ENCODE measurements around the gene STOM. TPM values are rescaled to one million over a fixed set of nuclear protein-coding genes. Genes with fewer than 3 reads are reported as not detected.

STOM gene
- total and polyA plus RNA-seq, 2 donors = 148 to 263 TPM

GRCh38 chr9:121364886-121365285, 5.2 kb downstream of the STOM start:
- Histone ChIP-seq H3K27ac (ENCODE audit: low read depth) (no peak overlapping the region), H3K36me3 (ENCODE audit: insufficient read depth) (no peaks in the 10 kb centered on the region), H3K4me3 (ENCODE audit: low read depth, low read length) (no peak overlapping the region), H3K4me1 (ENCODE audit: insufficient read depth) (peaks cover 5% of the 10 kb centered on the region)
- no peak for DNase-seq (ENCODE audit: extremely low spot score)

- 75% methylated on average over 5 of the region's 5 CpGs for WGBS
- peaks cover 5% of the 10 kb centered on the region for H3K4me1 ChIP-seq (ENCODE audit: insufficient read depth)
- DNase-seq (ENCODE audit: extremely low spot score) = no peak
- no peak overlapping the region for H3K4me3 ChIP-seq (ENCODE audit: low read depth, low read length)
- no peaks in the 10 kb centered on the region for H3K36me3 ChIP-seq (ENCODE audit: insufficient read depth)
- H3K27ac ChIP-seq (ENCODE audit: low read depth) = no peak overlapping the region
These were observed 6.0 kb downstream of the STOM start for GRCh38 chr9:121364077-121364476.

- Histone ChIP-seq H3K36me3 (ENCODE audit: insufficient read depth) (no peaks in the 10 kb centered on the region), H3K4me3 (ENCODE audit: low read depth, low read length) (no peak overlapping the region), H3K27ac (ENCODE audit: low read depth) (no peak overlapping the region), H3K4me1 (ENCODE audit: insufficient read depth) (peaks cover 5% of the 10 kb centered on the region)
- DNase-seq (ENCODE audit: extremely low spot score) = no peak
- WGBS = 21% methylated on average over 1 of the region's 1 CpG
These were observed 6.5 kb downstream of the STOM start for GRCh38 chr9:121363622-121363961.

GRCh38 chr9:121362813-121363621, 7.0 kb downstream of the STOM start:
- H3K27ac ChIP-seq (ENCODE audit: low read depth) = peak overlapping the region; percentile 74
- H3K4me1 ChIP-seq (ENCODE audit: insufficient read depth) = peaks cover 5% of the 10 kb centered on the region
- DNase-seq (ENCODE audit: extremely low spot score) = no peak
- WGBS = 4% methylated on average over 2 of the region's 2 CpGs
- no peak overlapping the region for H3K4me3 ChIP-seq (ENCODE audit: low read depth, low read length)
- no peaks in the 10 kb centered on the region for H3K36me3 ChIP-seq (ENCODE audit: insufficient read depth)

GRCh38 chr9:121360601-121361374, 9.3 kb downstream of the STOM start:
- DNase-seq (ENCODE audit: extremely low spot score) = no peak
- peak overlapping the region; percentile 38 for H3K27ac ChIP-seq (ENCODE audit: low read depth)
- peaks cover 3% of the 10 kb centered on the region for H3K4me1 ChIP-seq (ENCODE audit: insufficient read depth)
- no peaks in the 10 kb centered on the region for H3K36me3 ChIP-seq (ENCODE audit: insufficient read depth)
- H3K4me3 ChIP-seq (ENCODE audit: low read depth, low read length) = no peak overlapping the region

- Histone ChIP-seq H3K4me3 (ENCODE audit: low read depth, low read length) (no peak overlapping the region), H3K36me3 (ENCODE audit: insufficient read depth) (no peaks in the 10 kb centered on the region), H3K27ac (ENCODE audit: low read depth) (peak overlapping the region; percentile 52), H3K4me1 (ENCODE audit: insufficient read depth) (no peaks in the 10 kb centered on the region)
- no peak for DNase-seq (ENCODE audit: extremely low spot score)
- 70% methylated on average over 3 of the region's 3 CpGs for WGBS
These were observed 10.4 kb downstream of the STOM start for GRCh38 chr9:121359351-121360294.

GRCh38 chr9:121358751-121359150, 11.3 kb downstream of the STOM start:
- H3K27ac ChIP-seq (ENCODE audit: low read depth) = peak overlapping the region; percentile 52
- H3K36me3 ChIP-seq (ENCODE audit: insufficient read depth) = peaks cover 3% of the 10 kb centered on the region
- no peaks in the 10 kb centered on the region for H3K4me1 ChIP-seq (ENCODE audit: insufficient read depth)
- WGBS = 72% methylated on average over 3 of the region's 3 CpGs
- no peak for DNase-seq (ENCODE audit: extremely low spot score)
- H3K4me3 ChIP-seq (ENCODE audit: low read depth, low read length) = no peak overlapping the region

GRCh38 chr9:121357011-121357410, 13.0 kb downstream of the STOM start:
- peak overlapping the region; percentile 59 for H3K27ac ChIP-seq (ENCODE audit: low read depth)
- WGBS = 74% methylated on average over 3 of the region's 3 CpGs
- no peaks in the 10 kb centered on the region for H3K4me1 ChIP-seq (ENCODE audit: insufficient read depth)
- no peak for DNase-seq (ENCODE audit: extremely low spot score)
- no peak overlapping the region for H3K4me3 ChIP-seq (ENCODE audit: low read depth, low read length)
- peaks cover 5% of the 10 kb centered on the region for H3K36me3 ChIP-seq (ENCODE audit: insufficient read depth)

GRCh38 chr9:121354762-121355161, 15.3 kb downstream of the STOM start:
- Histone ChIP-seq H3K36me3 (ENCODE audit: insufficient read depth) (peaks cover 5% of the 10 kb centered on the region), H3K4me1 (ENCODE audit: insufficient read depth) (no peaks in the 10 kb centered on the region), H3K27ac (ENCODE audit: low read depth) (no peak overlapping the region), H3K4me3 (ENCODE audit: low read depth, low read length) (no peak overlapping the region)
- DNase-seq (ENCODE audit: extremely low spot score) = no peak
- WGBS = 53% methylated on average over 5 of the region's 5 CpGs

GRCh38 chr9:121354141-121354540, 15.9 kb downstream of the STOM start:
- Histone ChIP-seq H3K4me3 (ENCODE audit: low read depth, low read length) (no peak overlapping the region), H3K36me3 (ENCODE audit: insufficient read depth) (peaks cover 5% of the 10 kb centered on the region), H3K4me1 (ENCODE audit: insufficient read depth) (no peaks in the 10 kb centered on the region), H3K27ac (ENCODE audit: low read depth) (no peak overlapping the region)
- 30% methylated on average over 5 of the region's 5 CpGs for WGBS
- DNase-seq (ENCODE audit: extremely low spot score) = no peak

GRCh38 chr9:121353241-121354061, 16.6 kb downstream of the STOM start:
- WGBS = 69% methylated on average over 9 of the region's 9 CpGs
- Histone ChIP-seq H3K36me3 (ENCODE audit: insufficient read depth) (peaks cover 5% of the 10 kb centered on the region), H3K4me3 (ENCODE audit: low read depth, low read length) (no peak overlapping the region), H3K4me1 (ENCODE audit: insufficient read depth) (no peaks in the 10 kb centered on the region), H3K27ac (ENCODE audit: low read depth) (peak overlapping the region; percentile 54)
- DNase-seq (ENCODE audit: extremely low spot score) = no peak

GRCh38 chr9:121350993-121351561, 19.0 kb downstream of the STOM start:
- H3K4me1 ChIP-seq (ENCODE audit: insufficient read depth) = no peaks in the 10 kb centered on the region
- no peak overlapping the region for H3K27ac ChIP-seq (ENCODE audit: low read depth)
- 5% methylated on average over 2 of the region's 2 CpGs for WGBS
- DNase-seq (ENCODE audit: extremely low spot score) = peak; percentile 76
- no peak overlapping the region for H3K4me3 ChIP-seq (ENCODE audit: low read depth, low read length)
- peaks cover 11% of the 10 kb centered on the region for H3K36me3 ChIP-seq (ENCODE audit: insufficient read depth)
